AG20443 (cell line): ENCODE results near the gene SPATA21.

Experiments
- DNase-seq: peaks from one replicate; pipeline ENCODE4 v3.0.0; 2012; ENCODE audit warnings: low spot score, mixed read lengths

The SPATA21 gene

DNA sequence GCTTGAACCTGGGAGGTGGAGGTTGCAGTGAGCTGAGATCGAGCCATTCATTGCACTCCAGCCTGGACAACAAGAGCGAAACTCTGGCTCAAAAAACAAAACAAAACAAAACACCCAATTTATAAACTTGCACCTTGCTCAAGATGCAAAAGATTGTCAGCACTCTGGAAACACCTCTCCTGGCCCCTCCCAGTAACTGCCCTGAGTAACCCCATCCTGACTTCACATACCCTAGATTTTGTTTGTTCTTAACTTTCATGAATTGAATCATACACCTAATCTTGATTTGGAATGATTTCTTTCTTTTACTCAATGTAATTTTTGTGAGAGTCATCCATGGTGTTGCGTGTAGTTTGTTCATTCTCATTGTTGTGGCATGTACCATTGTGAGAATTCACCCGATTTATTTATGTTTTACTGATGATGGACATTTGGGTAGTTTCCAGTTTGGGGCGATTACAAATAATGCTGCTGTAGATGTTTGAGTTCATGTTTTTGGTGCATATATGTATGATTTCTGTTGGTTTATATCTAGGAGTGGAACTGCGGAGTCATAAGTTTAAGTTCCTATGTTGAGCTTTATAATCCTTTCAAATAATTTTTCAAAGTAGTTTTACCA, 13.7 kb upstream of the SPATA21 start:
- DNase-seq = no peak

DNA sequence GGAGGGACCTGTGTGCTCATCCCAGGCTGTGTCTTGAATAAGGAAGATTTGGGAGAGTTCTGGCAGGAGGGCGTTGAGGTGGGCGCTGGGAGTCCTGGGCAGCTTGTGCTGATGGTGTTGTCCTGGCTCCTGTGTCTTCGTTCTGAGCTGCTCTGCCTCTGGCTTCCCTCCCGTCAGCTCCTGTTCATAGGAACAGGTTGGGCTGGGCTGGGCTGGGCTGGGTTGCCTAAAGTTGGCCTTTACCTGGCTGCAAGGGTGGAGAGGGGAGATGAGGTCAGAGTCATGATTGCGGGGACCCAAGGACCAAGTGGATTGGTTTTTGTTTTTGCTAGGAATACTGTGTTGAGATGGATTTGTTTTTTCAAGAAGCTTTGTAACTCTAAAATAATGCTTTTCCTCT, 12.4 kb upstream of the SPATA21 start:
- no peak for DNase-seq

DNA sequence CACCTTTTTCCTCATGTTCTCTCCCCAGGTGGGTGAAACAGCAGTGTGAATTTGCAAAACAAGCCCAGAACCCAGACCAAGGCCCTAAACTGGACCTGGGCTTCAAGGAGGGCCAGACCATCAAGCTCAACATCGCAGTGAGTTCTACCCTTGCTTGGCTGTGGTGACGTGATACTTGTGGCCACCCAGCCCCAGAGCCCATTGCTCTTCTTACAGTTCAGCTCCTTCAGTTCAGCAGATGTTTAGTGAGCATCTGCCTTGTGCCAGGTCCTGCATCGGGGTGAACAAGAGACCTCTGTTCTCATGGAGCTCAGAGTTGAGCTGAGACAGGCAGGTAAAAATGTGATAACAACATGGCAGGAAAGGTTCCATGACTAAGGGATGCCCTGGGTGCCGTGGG, 11.8 kb upstream of the SPATA21 start:
- DNase-seq = no peak

DNA sequence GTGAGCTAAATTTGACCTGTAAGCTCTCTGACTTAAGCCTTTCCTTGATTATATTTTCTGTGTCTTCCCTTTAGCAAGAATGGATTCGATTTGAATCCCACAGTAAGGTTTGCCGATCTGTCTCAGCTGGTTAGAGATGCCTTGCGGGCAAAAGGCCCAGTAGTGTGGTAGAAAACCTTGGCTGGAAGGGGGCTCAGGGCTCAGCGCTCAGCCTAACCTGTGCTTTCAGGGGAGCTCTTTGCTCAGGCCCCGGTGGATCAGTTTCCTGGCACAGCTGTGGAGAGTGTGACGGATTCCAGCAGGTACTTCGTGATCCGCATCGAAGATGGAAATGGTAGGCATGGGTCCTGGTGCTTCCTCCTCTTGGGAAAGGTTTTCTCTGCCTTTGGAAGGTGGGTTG, 10.4 kb upstream of the SPATA21 start:
- no peak for DNase-seq

DNA sequence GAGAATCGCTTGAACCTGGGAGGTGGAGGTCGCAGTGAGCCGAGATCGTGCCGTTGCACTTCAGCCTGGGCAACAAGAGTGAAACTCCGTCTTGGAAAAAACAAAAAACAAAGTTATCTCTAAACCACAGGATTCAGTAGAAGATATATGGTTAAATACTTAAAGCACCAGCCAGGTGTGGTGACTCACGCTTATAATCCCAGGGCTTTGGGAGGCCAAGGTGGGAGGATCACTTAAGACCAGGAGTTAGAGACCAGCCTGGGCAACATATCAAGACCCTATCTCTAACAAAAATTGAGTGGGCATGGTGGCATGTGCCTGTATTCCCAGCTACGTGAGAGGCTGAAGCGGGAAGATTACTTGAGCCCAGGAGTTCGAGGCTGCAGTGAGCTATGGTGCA, 8.9 kb upstream of the SPATA21 start:
- no peak for DNase-seq

DNA sequence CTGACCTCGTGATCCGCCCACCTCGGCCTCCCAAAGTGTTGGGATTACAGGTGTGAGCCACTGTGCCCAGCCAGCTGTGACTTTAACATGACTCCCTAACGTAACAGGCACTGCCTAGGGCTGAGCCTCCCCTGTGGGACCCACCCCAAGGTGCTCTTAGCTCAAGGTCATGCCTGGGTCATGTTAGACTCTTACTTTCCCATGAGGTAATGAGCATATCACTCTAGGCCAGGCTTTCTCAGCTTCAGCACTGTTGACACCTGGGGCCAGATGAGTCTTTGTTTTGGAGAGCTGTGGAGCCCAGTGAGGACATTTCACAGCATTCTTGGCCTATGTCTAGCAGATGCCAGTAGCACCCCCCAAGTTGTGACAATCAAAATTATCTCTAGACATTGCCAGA, 7.8 kb upstream of the SPATA21 start:
- no peak for DNase-seq

DNA sequence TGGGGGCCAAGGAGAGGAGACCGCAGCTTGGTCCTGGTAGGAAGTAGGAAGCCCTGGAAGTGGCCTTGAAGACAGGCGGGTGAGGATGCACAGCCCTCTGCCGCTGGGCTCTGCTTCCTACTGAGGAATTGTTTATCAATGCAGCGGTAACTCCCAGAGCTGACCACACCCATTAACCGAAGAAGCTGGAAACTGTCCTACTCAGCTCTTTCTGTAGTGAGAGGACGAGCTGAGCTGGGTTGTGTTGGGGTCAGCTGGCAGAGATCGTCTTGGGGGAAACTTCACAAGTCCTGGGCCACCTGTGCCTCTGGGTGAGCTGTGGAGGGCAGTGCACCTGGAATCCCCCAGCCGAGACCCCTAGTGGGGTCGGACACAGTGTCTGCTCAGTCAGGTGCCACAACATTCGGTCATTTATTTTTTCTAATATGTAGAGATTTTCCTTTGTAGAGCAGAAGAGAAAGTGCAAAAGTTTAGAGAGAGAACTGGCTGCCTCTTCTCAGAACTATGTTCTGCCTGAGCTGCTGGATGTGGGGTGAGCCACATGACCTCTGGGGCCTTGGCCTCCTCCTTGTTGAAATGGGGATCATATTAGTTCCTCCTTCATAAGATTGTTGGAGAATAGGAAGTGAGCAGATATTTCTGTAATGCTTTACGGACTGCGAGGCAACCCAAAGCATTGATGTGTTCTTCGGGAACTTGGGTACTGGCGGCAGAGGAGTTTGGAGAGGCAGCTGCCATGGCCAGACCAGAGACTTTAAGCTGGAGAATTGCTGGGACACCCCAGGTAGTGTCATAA, 6.9 kb upstream of the SPATA21 start:
- DNase-seq = no peak

DNA sequence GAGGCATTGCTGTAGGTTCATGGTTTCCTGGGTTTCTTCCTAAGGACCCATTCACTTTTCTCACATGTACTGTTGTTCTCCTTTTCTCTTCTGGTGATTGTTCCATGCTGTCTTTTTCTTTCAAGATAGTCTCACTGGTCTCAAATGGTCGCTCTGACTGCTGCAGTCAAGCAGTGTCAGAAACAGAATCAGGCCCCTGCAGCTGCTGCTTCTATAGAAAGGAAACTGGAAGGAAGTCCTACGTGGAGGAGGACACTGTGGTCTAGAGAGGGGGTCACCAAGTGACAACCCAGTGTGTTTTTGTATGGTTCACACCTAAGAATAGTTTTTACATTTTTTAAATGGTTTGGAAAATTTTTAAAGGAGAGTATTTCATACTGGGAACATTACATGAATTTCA, 5.7 kb upstream of the SPATA21 start:
- no peak for DNase-seq

DNA sequence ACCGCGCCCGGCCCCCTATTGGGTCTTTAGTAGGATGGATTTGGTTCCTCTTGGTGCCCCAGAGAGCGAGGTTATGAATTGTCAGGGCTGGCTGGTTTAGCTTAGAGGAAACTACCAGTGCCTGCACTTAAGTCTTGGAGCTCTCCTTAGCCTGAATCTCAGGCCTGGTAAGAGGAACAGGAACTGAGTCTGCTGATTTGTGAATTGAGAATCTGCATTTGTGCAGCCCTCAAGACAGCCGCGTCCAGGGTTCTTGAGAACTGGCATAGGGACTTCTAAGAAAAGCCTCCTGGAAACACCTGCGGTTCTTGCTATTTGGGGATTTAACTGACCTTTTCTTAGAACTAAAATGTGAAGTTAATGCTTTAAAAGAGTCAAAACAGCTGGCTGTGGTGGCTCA, 5.0 kb upstream of the SPATA21 start:
- no peak for DNase-seq

DNA sequence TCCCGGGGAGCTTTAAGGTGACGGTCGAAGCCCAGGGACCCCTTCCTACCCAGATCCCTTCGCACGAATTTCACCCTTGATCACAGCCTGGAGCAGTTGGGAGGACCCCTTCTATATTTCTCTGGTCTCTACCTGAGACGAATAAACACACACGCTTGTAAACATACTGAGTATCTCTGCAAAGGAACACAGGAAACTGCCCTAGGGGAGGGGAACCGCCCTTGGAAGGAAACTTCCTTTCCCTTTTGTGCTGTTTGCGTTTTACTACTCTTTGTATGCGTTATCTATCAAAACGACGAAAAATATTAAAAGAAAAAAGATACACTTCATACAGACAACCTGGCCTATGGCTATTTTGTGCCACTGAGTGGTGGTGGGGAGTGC, 4.0 kb upstream of the SPATA21 start:
- peak; percentile 40 for DNase-seq

DNA sequence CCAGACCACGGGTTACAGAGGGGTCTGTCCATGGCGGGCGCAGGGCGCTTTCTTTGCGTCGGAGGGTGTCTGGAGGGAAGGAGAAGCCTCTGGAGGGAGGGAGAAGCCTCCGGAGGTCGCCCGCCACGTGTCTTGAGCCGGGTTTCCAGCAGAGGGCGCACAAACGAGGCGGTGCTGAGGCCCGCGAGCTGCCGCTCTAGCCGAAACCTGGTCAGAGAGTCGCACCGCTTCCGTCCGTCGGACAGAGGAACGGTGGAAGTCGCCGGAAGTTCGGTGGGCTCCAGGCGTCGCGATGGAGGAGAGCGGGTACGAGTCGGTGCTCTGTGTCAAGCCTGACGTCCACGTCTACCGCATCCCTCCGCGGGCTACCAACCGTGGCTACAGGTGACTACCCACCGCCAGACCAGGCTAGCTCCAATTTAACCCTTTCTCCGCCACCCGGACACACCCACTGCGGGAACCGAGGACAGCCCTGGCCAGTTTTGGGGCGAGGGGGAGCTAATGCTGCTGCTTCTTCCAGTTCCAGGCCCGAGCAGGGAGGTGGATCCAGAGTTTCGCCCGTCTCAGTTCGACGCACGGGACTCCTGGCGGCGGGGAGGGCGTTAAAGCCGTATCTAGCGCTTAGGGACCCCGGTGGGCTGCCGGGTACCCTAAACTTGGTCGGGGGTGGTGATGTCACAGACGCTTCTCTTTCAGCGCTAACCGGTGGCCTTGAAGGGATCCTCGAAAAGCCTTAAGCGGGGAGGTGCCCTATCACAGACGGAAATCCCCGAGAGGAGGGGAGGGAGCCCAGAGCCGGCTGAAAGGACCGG, 3.5 kb upstream of the SPATA21 start, which contains the start of gene NECAP2:
NECAP2 (plus strand) TSS at position 255 of the 812 bp plus-strand sequence; CDS start at position 293, 38 bp downstream.
- peak; percentile 97 for DNase-seq

DNA sequence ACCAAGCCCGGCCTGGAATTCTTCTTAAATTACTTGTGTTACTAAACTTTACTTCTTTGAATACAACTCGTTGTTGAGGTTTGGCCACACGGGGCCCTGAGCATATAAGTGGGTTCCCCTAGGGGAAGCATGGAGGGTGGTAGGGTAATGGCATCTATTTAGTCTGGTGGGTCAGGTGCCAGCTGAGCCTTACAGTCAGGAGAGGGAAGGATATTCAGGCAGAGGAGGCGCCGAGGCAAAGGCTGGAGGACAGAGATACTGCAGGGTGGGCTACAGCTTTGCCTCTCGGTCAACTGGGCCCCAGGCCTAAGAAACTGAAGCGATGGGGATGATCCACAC, 2.9 kb upstream of the SPATA21 start:
- no peak for DNase-seq

DNA sequence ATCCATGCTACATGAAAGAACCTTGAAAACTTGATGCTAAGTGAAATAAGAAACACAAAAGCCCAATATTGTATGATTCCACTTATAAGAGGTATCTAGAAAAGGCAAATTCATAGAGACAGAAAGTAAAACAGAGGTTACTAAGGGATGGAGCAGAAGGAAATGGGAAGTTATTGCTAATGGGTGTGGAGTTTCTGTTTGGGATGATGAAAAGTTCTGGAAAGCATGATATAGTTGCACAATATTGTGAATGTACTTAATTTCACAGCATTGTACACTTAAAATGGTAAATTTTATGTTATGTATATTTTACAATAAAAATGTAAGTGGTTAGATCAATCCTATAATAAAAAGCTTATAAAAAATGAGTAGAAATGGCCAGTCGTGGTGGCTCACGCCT, 1.7 kb upstream of the SPATA21 start:
- no peak for DNase-seq

DNA sequence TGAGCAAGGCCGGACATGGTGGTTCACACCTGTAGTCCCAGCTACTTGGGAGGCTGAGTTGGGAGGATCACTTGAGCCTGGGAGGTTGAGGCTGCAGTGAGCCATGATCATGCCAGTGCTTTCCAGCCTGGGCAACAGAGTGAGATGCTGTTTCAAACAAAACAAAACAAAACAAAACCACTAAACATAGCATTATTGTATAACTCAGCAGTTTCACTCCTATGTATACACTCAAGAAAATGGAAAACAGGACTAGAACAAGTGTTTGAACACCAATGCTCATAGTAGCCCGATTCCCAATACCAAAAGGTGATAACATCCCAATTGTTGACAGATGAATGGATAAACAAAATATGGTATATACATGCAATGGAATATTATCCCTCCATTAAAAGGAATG, 1.3 kb upstream of the SPATA21 start:
- DNase-seq = no peak

DNA sequence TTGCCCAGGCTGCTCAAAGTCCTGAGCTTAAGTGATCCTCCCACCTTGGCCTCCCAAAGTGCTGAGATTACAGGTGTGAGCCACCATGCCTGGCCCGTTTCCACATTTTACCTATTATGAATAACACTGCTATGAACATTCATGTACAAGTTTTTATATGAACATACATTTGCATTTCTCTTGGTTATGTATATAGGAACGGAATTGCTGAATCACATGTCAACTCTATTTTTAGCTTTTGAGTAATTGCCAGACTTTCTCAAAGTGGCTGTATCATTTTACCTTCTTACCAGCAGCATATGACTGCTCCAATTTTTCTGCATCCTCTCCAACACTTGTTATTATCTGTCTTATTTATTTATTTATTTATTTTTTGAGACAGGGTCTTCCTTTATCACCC, 2.7 kb downstream of the SPATA21 start:
- no peak for DNase-seq

DNA sequence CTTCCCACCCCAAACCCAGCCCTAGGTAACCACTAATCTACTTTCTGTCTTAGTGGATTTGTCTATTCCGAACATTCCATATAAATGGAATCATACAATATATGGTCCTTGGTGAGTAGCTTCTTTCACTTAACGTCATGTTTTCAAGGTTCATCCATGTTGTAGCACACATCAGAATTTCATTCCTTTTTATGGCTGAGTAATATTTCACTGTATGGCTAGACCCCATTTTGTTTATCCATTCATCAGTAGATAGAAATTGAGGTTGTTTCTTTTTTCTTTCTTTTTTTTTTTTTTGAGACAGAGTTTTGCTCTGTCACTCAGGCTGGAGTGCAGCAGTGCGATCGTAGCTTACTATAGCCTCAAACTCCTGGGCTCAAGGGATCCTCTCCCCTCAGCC, 3.2 kb downstream of the SPATA21 start:
- DNase-seq = no peak

DNA sequence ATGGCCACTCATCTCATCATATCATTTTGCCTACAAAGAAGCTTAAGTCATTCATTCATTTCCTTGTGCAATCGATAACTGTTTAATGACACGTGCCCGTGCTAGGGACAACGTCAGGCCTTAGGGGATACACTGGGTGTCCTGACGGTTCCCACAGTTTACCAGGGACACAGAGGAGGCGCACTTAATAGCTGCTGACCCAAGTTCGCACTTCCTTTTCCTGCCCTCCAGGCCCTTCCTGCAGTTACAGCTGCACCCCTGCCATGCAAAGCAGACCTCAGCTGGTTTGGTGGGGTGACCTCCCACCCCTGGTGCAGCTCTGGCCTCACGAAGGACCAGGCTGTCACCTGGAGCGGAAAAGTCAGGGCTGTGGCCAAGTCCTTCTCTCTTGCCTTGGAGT, 4.2 kb downstream of the SPATA21 start:
- no peak for DNase-seq

DNA sequence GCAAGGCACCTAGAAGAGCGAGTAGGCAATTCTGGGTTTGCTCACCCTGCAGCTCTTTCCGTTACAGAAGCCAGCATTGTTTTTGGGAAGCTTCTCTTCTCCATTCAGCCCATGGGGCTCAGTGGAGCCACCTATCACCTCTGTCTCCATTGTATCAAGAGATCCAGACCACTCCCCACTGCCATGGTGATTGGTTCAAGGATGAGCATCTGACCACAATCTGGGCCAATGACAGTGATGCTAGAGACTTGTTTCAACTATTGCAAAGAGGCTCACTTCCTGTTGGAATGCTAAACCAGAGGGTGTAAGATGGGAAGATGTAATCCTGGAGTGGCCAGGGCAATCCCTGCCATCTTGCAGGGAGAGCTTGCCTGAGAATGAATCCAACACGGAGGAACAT, 6.6 kb downstream of the SPATA21 start:
- no peak for DNase-seq

DNA sequence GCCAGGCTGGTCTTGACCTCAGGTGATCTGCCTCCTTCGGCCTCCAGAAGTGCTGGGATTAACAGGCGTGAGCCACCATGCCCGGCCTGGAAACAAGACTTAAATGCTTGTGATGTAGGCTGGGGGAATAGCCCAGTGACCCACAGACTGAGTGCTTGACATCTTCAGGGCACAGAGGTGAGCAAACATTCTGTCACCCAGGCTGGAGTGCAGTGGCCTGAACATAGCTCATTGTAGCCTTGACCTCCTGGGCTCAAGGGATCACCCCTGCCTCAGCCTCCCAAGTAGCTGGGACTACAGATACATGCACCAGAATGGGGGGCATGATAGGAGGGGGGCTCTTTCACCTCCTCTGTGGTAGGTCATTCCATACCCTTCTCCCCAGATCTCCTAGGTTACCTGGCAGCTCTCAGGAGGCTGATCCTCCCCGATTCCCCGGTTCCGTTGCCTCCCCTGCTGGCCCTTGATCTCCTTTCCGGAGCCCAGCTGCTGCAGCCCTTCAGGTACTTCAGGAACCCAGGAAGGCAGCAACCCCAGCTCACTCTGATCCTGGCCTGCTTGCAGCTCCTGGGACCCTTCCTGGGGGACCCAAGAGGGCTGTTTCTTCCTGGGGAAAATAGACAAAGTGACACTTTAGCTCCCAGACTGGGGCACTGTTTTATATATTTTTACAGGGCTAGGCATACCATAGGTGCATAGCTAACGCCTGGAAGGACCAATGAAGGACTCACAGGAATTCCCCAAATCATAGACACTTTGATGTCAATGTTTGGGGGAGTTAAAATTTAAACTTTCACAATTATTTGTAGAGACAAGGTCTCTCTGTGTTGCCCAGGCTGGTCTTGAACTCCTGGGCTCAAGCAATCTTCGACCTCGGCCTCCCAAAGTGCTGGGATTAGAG, 11.8 kb downstream of the SPATA21 start:
- no peak for DNase-seq

DNA sequence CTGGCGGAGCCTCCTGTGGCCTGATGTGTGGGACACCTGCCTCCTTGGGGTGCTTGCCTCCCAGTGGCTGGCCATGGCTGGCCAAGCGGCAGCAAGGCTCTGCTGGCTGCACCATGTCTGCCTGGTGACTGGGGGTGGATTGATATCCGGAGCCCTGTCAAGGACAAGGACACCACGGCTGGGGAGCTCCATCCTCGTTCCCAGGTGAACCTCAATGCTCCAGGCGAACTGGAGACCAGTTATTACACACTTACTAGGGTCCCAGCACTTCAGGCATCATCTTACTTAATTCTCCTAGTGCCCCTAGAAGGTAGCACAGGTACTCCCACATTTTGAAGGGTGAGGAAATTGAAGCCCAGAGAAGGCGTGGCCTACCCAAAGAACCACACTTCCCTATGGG, 15.2 kb downstream of the SPATA21 start:
- DNase-seq = no peak

DNA sequence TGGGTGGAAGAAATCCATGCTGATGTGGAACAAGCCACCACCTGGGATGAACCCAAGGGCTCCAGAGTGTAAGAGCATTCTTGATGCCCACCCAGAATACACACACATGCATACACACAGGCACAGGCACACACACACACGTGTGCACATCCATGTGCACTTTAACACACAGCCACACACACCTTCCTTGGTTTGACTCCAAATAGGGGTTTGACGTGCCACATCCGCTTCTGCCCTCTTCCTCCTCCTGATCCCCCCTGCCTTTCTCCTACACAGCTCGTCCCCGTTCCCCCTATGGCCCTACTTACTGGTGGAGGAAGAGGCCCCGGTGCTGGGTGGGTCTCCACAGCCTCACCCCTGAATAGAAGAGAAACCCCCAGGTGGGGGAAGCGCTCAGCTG, 16.0 kb downstream of the SPATA21 start:
- DNase-seq = no peak

DNA sequence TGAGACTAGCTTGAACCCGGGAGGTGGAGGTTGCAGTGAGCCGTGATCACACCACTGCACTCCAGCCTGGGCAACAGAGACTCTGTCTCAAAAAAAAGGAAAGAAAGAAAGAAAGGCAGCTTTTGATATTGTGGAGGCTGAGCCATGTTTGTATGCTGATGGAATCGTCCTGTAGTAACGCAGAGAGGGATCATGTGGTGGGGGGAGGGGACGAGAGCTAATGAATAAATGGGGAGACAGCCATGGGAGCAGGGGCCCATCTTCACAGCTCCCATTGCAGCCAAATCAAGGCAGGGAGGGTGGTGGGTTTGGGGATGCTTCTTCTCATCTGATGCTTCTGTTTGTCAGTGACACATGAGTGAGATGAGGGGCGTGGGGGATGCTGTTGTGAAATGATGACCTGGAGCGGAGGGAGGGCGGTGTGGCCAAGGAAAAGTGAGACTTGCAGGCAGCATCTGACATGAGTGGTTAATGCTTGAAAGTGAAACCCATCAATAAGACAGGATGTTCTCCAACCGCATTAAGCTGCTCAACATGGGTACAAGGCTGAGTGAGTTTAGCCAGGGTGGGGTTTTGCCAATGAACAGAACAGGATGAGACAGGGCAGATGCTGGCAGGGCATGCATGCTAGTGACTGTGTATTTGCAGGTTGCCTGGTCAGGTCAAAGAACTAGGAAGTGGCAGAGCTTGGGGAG, 16.7 kb downstream of the SPATA21 start:
- DNase-seq = no peak
